GM18526 (cell line): ENCODE data around the gene DEFB108B.
"Not testable (repeated sequence)": the region's sequence is repeated elsewhere in the genome, so short reads cannot be mapped to it uniquely, and the experiment has no call there.

Source experiments
- POLR2A ChIP-seq: IDR thresholded peaks from 3 replicates; pipeline ENCODE4 v1.6.1; 2011; ENCODE audit not compliant: insufficient read length; ENCODE audit errors: extremely low read depth

The DEFB108B gene

DNA sequence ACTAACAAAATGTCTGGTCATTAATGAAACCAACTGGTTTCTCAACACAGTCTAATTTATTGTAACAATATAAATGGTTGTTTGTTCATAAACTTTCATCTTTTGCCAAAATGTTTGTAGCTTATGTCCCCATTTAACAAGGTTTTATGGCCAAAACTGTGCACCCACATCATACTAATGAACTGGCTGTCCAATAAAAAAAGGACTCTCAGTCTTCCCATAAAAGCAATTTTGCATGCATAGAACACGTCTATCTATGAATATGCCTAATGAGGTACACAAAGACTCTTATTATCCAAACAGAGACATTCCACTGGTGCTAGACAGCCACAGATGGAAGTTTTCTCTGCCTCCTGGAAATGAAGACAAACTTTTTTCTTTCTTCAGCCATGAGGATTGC lies at the start of gene DEFB108B:
Gene DEFB108B (plus strand): TSS at position 390 of the 400 bp plus-strand sequence. CDS start 0 bp downstream, at position 390.
- not testable (repeated sequence) for TF ChIP-seq POLR2A

- peak; percentile 80 for TF ChIP-seq POLR2A
Measured at GRCh38 chr11:71787098-71787823, 45.7 kb upstream of the DEFB108B start.

GRCh38 chr11:71843858-71844257 lies 10.9 kb downstream of the DEFB108B start:
- no peak for TF ChIP-seq POLR2A

DNA sequence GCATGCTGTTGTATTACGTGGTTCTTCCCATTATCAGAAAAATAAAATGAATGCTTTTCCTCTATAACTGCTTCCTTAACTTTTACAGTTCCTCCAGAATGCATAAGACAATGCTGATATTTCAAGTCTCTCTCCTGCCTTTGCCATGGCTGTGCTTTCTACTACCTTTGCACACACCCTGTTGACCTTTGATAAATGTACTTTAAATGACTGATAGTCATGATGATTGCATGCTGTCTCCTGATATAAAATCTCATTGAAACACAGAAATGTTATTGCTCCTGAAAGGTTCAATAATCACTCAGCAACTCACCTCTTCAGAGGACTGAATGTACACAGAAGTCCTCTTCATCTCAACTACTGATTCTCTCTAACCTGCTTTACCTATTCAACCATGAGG lies 45.1 kb downstream of the DEFB108B start, which contains the start of gene DEFB131B:
Gene DEFB131B (plus strand): TSS at position 395 of the 400 bp plus-strand sequence. CDS start 0 bp downstream, at position 395.
- TF ChIP-seq POLR2A: not testable (repeated sequence)
